IMR-90 (cell line): ENCODE results near the gene PCARE. TPM values are rescaled to one million over a fixed set of nuclear protein-coding genes. Genes with fewer than 3 reads are reported as not detected.

ENCODE experiments used
- ATAC-seq: fragments of 200-7000 bp; cut with Tn5 transposase; 2 replicates; pipeline ENCODE4 v1.9.1; 2020; ENCODE audit warnings: low read depth, mild to moderate bottlenecking, moderate library complexity
- BruUV-seq: library from RNA; stranded (reverse); fragments of 400-500 nt; replicated peaks from 2 replicates; lab custom pipeline; 2021; lab: Mats Ljungman, UMichigan
- CTCF ChIA-PET: fragments of 300-600 bp; formaldehyde crosslinking; extraction: SDS; loops from one replicate; lab custom pipeline; 2021; ENCODE audit warnings: antibody characterized with exemption; lab: Yijun Ruan, JAX
- POLR2A ChIA-PET: fragments of 300-600 bp; sonication (Branson Sonifier 250); formaldehyde crosslinking; loops from one replicate; lab custom pipeline; 2022; ENCODE audit warnings: antibody characterized with exemption; ENCODE audit not compliant: unreplicated experiment; lab: Charles Lee
- DNase-seq: peaks from one replicate; pipeline ENCODE4 v3.0.0; 2013
- H2AFZ ChIP-seq: replicated peaks from 2 replicates; pipeline ENCODE3; 2013; ENCODE audit warnings: low read length, mild to moderate bottlenecking; ENCODE audit not compliant: poor library complexity
- H2AK5ac ChIP-seq: 2 replicates; pipeline ENCODE4 v1.6.1; 2013; ENCODE audit warnings: low read depth, low read length, inconsistent platforms
- H2AK9ac ChIP-seq: replicated peaks from 2 replicates; pipeline ENCODE3; 2013; ENCODE audit warnings: mild to moderate bottlenecking, low read depth, low read length, moderate library complexity; ENCODE audit not compliant: poor library complexity
- H2BK120ac ChIP-seq: 2 replicates; pipeline ENCODE4 v1.6.1; 2013; ENCODE audit warnings: low read depth, low read length, inconsistent platforms
- H2BK15ac ChIP-seq: 3 replicates; pipeline ENCODE4 v1.6.1; 2013; ENCODE audit warnings: low read depth, low read length, inconsistent platforms
- H2BK20ac ChIP-seq: 2 replicates; pipeline ENCODE4 v1.6.1; 2013; ENCODE audit warnings: low read depth, mild to moderate bottlenecking, inconsistent platforms, low read length, moderate library complexity
- H2BK5ac ChIP-seq: 2 replicates; pipeline ENCODE4 v1.6.1; 2013; ENCODE audit warnings: mild to moderate bottlenecking, low read depth, low read length, inconsistent platforms; ENCODE audit not compliant: poor library complexity, severe bottlenecking
- H3K14ac ChIP-seq: replicated peaks from 2 replicates; pipeline ENCODE4 v1.6.1; 2013; ENCODE audit warnings: low read depth, low read length, inconsistent platforms
- H3K18ac ChIP-seq: 2 replicates; pipeline ENCODE4 v1.6.1; 2013; ENCODE audit warnings: low read depth, low read length, control low read depth
- H3K23ac ChIP-seq: 2 replicates; pipeline ENCODE4 v1.6.1; 2013; ENCODE audit warnings: low read depth, low read length, inconsistent platforms
- H3K27ac ChIP-seq: 2 replicates; pipeline ENCODE4 v1.5.1; 2013; ENCODE audit warnings: mild to moderate bottlenecking, control low read depth, low read length; ENCODE audit not compliant: insufficient read depth
- H3K27me3 ChIP-seq: 2 replicates; pipeline ENCODE4 v1.6.1; 2013; ENCODE audit warnings: low read length; ENCODE audit not compliant: control insufficient read depth, insufficient read depth
- H3K36me3 ChIP-seq: 2 replicates; pipeline ENCODE4 v1.6.1; 2013; ENCODE audit warnings: low read length, mixed read lengths; ENCODE audit not compliant: control insufficient read depth, insufficient read depth
- H3K4ac ChIP-seq: 2 replicates; pipeline ENCODE4 v1.6.1; 2013; ENCODE audit warnings: low read depth, low read length, inconsistent platforms
- H3K4me1 ChIP-seq: 2 replicates; pipeline ENCODE4 v1.6.1; 2013; ENCODE audit warnings: low read length, mixed read lengths; ENCODE audit not compliant: control insufficient read depth, insufficient read depth
- H3K4me2 ChIP-seq: 2 replicates; pipeline ENCODE4 v1.6.1; 2013; ENCODE audit warnings: low read depth, mild to moderate bottlenecking, control low read depth, low read length, moderate library complexity
- H3K4me3 ChIP-seq: 2 replicates; pipeline ENCODE4 v1.5.1; 2013; ENCODE audit warnings: low read depth, mild to moderate bottlenecking, control low read depth, low read length, moderate library complexity; ENCODE audit not compliant: insufficient read depth
- H3K56ac ChIP-seq: 2 replicates; pipeline ENCODE4 v1.6.1; 2013; ENCODE audit warnings: low read length, inconsistent platforms; ENCODE audit not compliant: insufficient read depth; ENCODE audit errors: extremely low read depth
- H3K79me1 ChIP-seq, 2 experiments: 2 replicates each; pipeline ENCODE4 v1.6.1; 2013; ENCODE audit warnings: low read length in 2 of 2, inconsistent platforms in 1 of 2, low read depth in 1 of 2
- H3K9ac ChIP-seq: 2 replicates; pipeline ENCODE4 v1.6.1; 2013; ENCODE audit warnings: low read depth, low read length, control low read depth
- H3K9me1 ChIP-seq: 2 replicates; pipeline ENCODE4 v1.6.1; 2013; ENCODE audit warnings: low read length, inconsistent platforms; ENCODE audit not compliant: insufficient read depth
- H3K9me3 ChIP-seq: 2 replicates; pipeline ENCODE4 v1.6.1; 2013; ENCODE audit warnings: low read length; ENCODE audit not compliant: control insufficient read depth, insufficient read depth
- H4K20me1 ChIP-seq: 2 replicates; pipeline ENCODE4 v1.6.1; 2013; ENCODE audit warnings: low read length, inconsistent platforms; ENCODE audit not compliant: insufficient read depth
- H4K5ac ChIP-seq: 2 replicates; pipeline ENCODE4 v1.6.1; 2013; ENCODE audit warnings: mild to moderate bottlenecking, low read depth, low read length, control low read depth
- H4K8ac ChIP-seq, 2 experiments: 2 replicates each; pipeline ENCODE4 v1.6.1; 2013; ENCODE audit warnings: low read depth in 2 of 2, low read length in 2 of 2, control low read depth in 1 of 2, inconsistent platforms in 1 of 2
- H4K91ac ChIP-seq: 2 replicates; pipeline ENCODE4 v1.6.1; 2013; ENCODE audit warnings: low read depth, low read length, inconsistent platforms; ENCODE audit not compliant: insufficient read depth
- BHLHE40 ChIP-seq: fragments of 150-350 bp; IDR thresholded peaks from 2 replicates; pipeline ENCODE4 v1.6.1; 2016; ENCODE audit warnings: mild to moderate bottlenecking, low read depth, low read length
- ELK1 ChIP-seq: fragments of 150-350 bp; IDR thresholded peaks from 2 replicates; pipeline ENCODE4 v1.6.1; 2016; ENCODE audit warnings: low read depth, mild to moderate bottlenecking, low read length, moderate library complexity, borderline replicate concordance
- MAZ ChIP-seq: IDR thresholded peaks from 2 replicates; pipeline ENCODE4 v1.6.1; 2012; ENCODE audit warnings: low read depth, mild to moderate bottlenecking, low read length, improper control_type of control experiment, moderate library complexity, borderline replicate concordance
- MXI1 ChIP-seq: IDR thresholded peaks from 2 replicates; pipeline ENCODE4 v1.6.1; 2012; ENCODE audit warnings: low read depth, mild to moderate bottlenecking, low read length, moderate library complexity, borderline replicate concordance
- SMC3 ChIP-seq: fragments of 150-350 bp; IDR thresholded peaks from 2 replicates; pipeline ENCODE4 v1.6.1; 2016; ENCODE audit warnings: low read depth, mild to moderate bottlenecking, antibody characterized with exemption, low read length, moderate library complexity
- WGBS, 2 experiments: methylation state at CpG; one replicate each; pipeline versions ENCODE4 v1.1.5 to v1.1.7; 2013; ENCODE audit warnings: missing lambda C conversion rate in 2 of 2; ENCODE audit not compliant: insufficient read length in 1 of 2; ENCODE audit errors: extremely low coverage in 2 of 2; 5-methylcytosine and 5-hydroxymethylcytosine counted together
- dilution Hi-C: fragments of 300-500 bp; cut with HindIII; formaldehyde crosslinking; loops from one replicate; pipeline ENCODE4 v1.14.3; 2018; ENCODE audit warnings: low sequenced_read_pairs; ENCODE audit not compliant: unreplicated experiment
- in situ Hi-C: fragments of 300-500 bp; cut with MboI; formaldehyde crosslinking; loops from 3 replicates; pipeline ENCODE4 v1.14.3; 2019; ENCODE audit warnings: low sequenced_read_pairs, inconsistent platforms, mixed read lengths
- intact Hi-C: fragments of 100-400 bp; cut with micrococcal nuclease; formaldehyde crosslinking; loops from 2 replicates; pipeline ENCODE4 v1.10.0; 2022
- polyA plus RNA-seq, 3 experiments: library from polyadenylated mRNA; depleted of rRNA; stranded (reverse); fragments of >200 nt; gene quantifications; 2 replicates each; pipeline ENCODE4 v1.2.3, GENCODE V29; 2012; ENCODE audit warnings: low replicate concordance in 1 of 3
- total RNA-seq: library from RNA; depleted of rRNA; stranded (reverse); fragments of >200 nt; gene quantifications from 2 replicates; pipeline ENCODE4 v1.2.3, GENCODE V29; 2012

PCARE gene
- total and polyA plus RNA-seq, 2 of the 4 experiments (the other 2 are of a cell fraction): not detected

GRCh38 chr2:29021886-29022285 lies 52.4 kb downstream of the PCARE start:
- Histone ChIP-seq H3K4me2 (no peak overlapping the region), H3K27me3 (peaks cover 5% of the 10 kb centered on the region; the same call in 1 of the 2 replicates), H2AK5ac (no peak overlapping the region), H3K4me3 (no peak overlapping the region), H2BK120ac (no peak overlapping the region), H3K14ac (no peak overlapping the region), H4K5ac (no peak overlapping the region), H3K4ac (no peak overlapping the region), H4K20me1 (no peaks in the 10 kb centered on the region), H2AFZ (no peak overlapping the region), H2BK20ac (no peak overlapping the region), H4K8ac (no peak overlapping the region), H3K18ac (no peak overlapping the region), H3K27ac (no peak overlapping the region), H3K36me3 (no peaks in the 10 kb centered on the region), H4K91ac (no peak overlapping the region), H3K56ac (no peak overlapping the region), H3K9me3 (no peaks in the 10 kb centered on the region), H3K79me1 (no peaks in the 10 kb centered on the region), H3K23ac (no peak overlapping the region), H3K9me1 (no peaks in the 10 kb centered on the region), H3K4me1 (no peaks in the 10 kb centered on the region), H3K9ac (no peak overlapping the region), H2AK9ac (no peak overlapping the region), H2BK15ac (no peak overlapping the region), H2BK5ac (no peak overlapping the region)
- ATAC-seq (no peak), DNase-seq (no peak)
- BruUV-seq: no TSS peak
- no CpG with 5 or more reads among the region's 11 CpGs for WGBS, 2 experiments
- dilution Hi-C loops: no loop called here
- in situ Hi-C loops: no loop called here
- TF ChIP-seq MAZ (no peak), BHLHE40 (no peak), ELK1 (no peak), SMC3 (no peak), MXI1 (no peak)
- POLR2A ChIA-PET: no interaction called here
- intact Hi-C loops: no loop called here
- CTCF ChIA-PET: no interaction called here
